ENCODE results near the gene MMP26. TPM values are rescaled to one million over a fixed set of nuclear protein-coding genes. Genes with fewer than 3 reads are reported as not detected.
A peak's percentile ranks its signal among the peaks of the same experiment; 100 is the strongest.

MMP26 gene
- total RNA-seq, 1 donor from 2014 or later, result not detected

DNA sequence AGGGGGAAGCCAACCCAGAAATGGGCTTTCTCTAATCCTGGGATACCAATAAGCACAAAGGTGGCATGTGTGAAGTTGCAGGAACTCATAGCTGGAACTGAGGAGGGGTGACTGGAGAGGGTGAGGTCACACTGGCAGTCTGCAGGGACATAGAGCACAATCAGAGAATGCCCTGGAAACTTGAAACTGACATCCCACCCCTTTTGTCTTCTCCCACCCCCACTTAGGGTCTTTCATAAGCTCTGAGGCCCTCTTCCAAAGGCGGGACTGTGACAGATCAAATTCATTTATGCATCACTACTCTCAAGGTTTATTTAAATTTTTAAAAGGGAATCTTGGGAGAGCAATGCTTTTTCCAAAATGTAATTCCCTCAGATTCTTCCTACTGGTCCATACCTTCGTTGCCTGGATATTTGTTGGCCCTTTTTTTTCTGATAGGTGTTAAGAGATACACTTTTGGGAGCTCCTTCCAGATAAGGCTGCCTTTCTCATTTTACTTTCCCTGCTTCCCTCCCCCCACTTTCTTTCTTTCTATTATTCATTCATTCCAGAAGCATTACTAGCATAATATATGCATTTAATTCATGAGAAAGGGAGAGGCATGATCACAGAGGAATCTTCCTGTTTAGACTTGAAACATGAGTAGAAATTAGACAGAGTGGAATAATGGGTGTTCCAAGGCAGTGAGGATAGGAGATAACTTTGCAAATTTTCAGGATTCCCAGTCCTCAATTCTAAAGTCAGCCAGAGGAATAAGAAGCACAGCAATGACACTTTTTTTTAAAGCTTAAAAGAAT lies 21.8 kb upstream of the MMP26 start:
- no peaks in the 10 kb centered on the region for H3K27me3 Mint-ChIP-seq (ENCODE audit: low read depth)
- no peaks in the 10 kb centered on the region for H3K9me3 Mint-ChIP-seq
- TF ChIP-seq, protein P1, sequence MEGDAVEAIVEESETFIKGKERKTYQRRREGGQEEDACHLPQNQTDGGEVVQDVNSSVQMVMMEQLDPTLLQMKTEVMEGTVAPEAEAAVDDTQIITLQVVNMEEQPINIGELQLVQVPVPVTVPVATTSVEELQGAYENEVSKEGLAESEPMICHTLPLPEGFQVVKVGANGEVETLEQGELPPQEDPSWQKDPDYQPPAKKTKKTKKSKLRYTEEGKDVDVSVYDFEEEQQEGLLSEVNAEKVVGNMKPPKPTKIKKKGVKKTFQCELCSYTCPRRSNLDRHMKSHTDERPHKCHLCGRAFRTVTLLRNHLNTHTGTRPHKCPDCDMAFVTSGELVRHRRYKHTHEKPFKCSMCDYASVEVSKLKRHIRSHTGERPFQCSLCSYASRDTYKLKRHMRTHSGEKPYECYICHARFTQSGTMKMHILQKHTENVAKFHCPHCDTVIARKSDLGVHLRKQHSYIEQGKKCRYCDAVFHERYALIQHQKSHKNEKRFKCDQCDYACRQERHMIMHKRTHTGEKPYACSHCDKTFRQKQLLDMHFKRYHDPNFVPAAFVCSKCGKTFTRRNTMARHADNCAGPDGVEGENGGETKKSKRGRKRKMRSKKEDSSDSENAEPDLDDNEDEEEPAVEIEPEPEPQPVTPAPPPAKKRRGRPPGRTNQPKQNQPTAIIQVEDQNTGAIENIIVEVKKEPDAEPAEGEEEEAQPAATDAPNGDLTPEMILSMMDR (conservative IDR thresholded peaks at IDR 0.05), result no peak
- H3K27ac Mint-ChIP-seq (ENCODE audit: unreplicated experiment), result peak overlapping the region; percentile 51
- no peaks in the 10 kb centered on the region for H3K36me3 Mint-ChIP-seq (ENCODE audit: low read depth)
- H3K4me3 Mint-ChIP-seq, result no peak overlapping the region
- DNase-seq (ENCODE audit: low read depth, low spot score), result no peak
- peaks cover 12% of the 10 kb centered on the region for H3K4me1 Mint-ChIP-seq

DNA sequence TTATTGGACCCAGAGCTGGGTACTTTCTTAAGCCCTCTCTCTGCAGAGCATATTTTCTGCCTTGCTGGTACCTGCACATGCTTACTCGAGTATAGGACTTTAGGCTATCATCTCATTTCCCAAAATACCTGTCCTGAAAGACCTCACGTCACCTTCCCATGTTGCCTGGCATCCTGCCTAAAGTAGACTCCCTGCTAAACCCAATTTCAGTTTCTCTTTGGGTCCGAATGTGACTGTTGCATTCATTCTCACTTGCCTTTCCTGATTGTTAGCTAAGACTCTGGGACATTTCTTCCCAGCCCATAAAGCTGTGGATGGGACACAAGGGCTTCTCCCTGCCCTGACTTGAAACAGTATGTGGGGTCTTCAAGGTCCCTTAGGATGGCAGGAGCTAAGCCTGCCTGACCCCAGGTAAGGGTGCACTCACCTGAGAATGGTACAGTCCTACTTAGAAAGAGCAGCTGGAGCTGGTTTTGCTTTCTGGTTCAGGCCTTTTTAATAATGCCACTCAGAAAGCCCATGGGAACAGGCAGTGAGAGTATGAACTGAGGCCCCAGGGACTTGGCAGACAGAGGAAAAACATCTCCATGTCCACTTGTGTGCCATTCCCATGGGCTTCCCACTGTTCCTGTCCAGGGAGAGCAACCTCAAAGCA lies 19.8 kb upstream of the MMP26 start:
- TF ChIP-seq, protein P1 (conservative IDR thresholded peaks at IDR 0.05), result no peak
- Mint-ChIP-seq H3K27ac (ENCODE audit: unreplicated experiment) (no peak overlapping the region), H3K4me1 (peaks cover 12% of the 10 kb centered on the region), H3K9me3 (no peaks in the 10 kb centered on the region), H3K4me3 (no peak overlapping the region), H3K36me3 (ENCODE audit: low read depth) (no peaks in the 10 kb centered on the region), H3K27me3 (ENCODE audit: low read depth) (no peaks in the 10 kb centered on the region)
- DNase-seq (ENCODE audit: low read depth, low spot score), result no peak

DNA sequence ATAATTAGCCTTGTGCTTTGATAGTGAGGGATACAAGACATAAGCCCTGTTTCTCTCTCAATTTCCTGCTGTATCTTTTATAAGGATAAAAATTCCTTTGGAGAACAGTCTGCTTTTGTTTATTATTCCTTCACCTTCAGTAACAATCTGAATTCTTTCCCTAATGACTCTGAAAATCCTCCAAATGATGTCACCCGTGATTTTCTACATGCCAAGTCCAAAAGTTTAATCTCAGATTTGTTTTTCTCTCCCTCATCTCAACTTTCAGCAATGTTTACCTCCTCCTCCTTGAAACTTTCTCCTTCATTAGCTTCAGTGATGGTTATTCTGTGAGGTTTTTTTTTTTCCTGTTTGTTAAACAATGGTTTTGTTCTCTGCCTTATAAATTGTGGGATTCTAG lies 9.1 kb upstream of the MMP26 start:
- H3K36me3 Mint-ChIP-seq (ENCODE audit: low read depth), result no peaks in the 10 kb centered on the region
- TF ChIP-seq, protein P1 (conservative IDR thresholded peaks at IDR 0.05), result no peak
- no peaks in the 10 kb centered on the region for H3K4me1 Mint-ChIP-seq
- H3K27me3 Mint-ChIP-seq (ENCODE audit: low read depth), result no peaks in the 10 kb centered on the region
- no peak overlapping the region for H3K4me3 Mint-ChIP-seq
- H3K9me3 Mint-ChIP-seq, result no peaks in the 10 kb centered on the region
- H3K27ac Mint-ChIP-seq (ENCODE audit: unreplicated experiment), result no peak overlapping the region
- DNase-seq (ENCODE audit: low read depth, low spot score), result no peak

DNA sequence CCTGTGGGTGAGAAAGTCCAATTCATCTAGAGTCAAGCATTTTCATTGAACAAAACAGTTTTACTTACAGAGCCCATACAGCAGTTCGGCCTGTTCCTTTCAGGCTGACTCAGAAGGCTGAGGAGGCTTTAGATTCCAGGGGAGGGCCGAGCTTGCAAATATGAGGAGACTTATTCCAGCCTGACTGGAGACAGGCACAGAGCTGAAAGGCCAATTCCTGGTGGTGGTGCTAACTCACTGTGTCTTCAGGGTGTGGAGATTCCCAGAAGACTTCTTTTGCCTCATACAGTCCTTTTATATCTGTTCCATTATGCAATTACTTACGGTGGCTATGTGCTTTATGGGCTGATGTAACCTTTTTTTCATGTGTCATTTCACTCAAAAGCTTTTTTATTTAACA lies 7.0 kb upstream of the MMP26 start, which contains the start of gene OR51E2:
Gene OR51E2 (minus strand): TSS at position 269 of the 400 bp plus-strand sequence. CDS start 15,142 bp downstream, outside the sequence.
- DNase-seq (ENCODE audit: low read depth, low spot score), result no peak
- H3K36me3 Mint-ChIP-seq (ENCODE audit: low read depth), result no peaks in the 10 kb centered on the region
- TF ChIP-seq, protein P1 (conservative IDR thresholded peaks at IDR 0.05), result no peak
- peak within 1 kb of the TSS; percentile 15 for H3K27ac Mint-ChIP-seq (ENCODE audit: unreplicated experiment)
- peaks cover 2% of the 10 kb centered on the region for H3K27me3 Mint-ChIP-seq (ENCODE audit: low read depth)
- no peak within 1 kb of the TSS for H3K4me3 Mint-ChIP-seq
- H3K4me1 Mint-ChIP-seq, result no peaks in the 10 kb centered on the region
- H3K9me3 Mint-ChIP-seq, result no peaks in the 10 kb centered on the region

DNA sequence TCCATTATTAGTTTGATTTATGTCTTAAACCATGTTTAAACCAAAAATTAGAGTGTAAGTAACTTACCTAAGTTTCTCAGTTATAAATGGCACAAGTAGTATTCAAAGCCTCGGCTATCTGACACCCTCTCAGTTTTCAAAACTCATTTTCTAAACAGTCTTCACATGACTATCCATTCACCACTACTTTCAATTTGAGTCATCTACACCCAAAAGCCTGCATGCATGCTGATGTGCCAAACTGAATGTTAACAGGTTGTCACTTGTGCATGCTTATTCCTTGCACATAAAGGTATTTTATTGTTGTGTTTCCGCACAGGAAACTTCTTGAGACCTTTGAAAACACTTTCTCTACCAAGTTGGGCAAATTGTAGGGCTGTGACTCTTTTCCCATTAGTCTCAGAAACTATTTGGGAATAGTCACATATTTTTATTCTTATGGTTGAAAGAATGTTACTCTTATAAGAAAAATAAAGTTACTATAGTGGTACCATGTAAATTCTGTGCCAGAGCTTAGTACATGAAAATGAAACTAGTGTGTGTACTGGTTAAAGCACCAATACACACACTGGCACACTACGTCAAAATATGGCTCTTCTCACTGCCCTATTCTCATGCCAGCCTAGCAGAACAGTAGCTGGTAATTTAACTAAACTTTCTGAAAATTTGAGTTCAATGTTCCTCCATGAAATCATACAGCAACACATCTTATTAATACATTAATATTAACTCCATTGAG lies 4.7 kb upstream of the MMP26 start:
- Mint-ChIP-seq H3K36me3 (ENCODE audit: low read depth) (no peaks in the 10 kb centered on the region), H3K4me1 (peaks cover 7% of the 10 kb centered on the region)

More for the DNA sequence above, 4.7 kb upstream of the MMP26 start:
- no peaks in the 10 kb centered on the region for H3K9me3 Mint-ChIP-seq
- no peak overlapping the region for H3K4me3 Mint-ChIP-seq
- H3K27ac Mint-ChIP-seq (ENCODE audit: unreplicated experiment), result no peak overlapping the region
- TF ChIP-seq, protein P1 (conservative IDR thresholded peaks at IDR 0.05), result no peak
- H3K27me3 Mint-ChIP-seq (ENCODE audit: low read depth), result peaks cover 2% of the 10 kb centered on the region
- DNase-seq (ENCODE audit: low read depth, low spot score), result no peak

All from neural crest cell (in vitro differentiated cells).